ENCODE measurements around the gene HPCAL4.

The HPCAL4 gene

DNA sequence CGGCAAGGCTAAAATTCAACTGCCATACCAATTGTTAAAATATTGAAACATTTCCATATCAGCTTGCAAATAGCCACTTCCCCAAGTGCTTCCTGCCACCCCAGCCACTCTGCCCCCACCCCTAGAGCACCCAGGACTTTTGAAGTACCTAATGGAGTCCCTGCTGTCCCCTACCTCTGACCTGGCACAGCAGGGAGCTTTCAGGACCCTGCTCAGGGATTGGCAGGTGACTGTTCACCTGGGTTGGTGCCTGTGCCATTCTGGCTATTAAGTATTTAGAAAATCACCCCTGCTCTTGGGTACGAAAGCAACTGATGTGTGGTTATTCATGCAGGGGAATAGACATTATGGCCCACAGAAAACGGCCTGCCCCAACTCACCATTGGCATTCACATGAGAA lies 9.1 kb upstream of the HPCAL4 start:
- no peak for DNase-seq

GRCh38 chr1:39699419-39699818 lies 8.2 kb upstream of the HPCAL4 start:
- no peak for DNase-seq

GRCh38 chr1:39698568-39698967 lies 7.3 kb upstream of the HPCAL4 start:
- DNase-seq = no peak

DNA sequence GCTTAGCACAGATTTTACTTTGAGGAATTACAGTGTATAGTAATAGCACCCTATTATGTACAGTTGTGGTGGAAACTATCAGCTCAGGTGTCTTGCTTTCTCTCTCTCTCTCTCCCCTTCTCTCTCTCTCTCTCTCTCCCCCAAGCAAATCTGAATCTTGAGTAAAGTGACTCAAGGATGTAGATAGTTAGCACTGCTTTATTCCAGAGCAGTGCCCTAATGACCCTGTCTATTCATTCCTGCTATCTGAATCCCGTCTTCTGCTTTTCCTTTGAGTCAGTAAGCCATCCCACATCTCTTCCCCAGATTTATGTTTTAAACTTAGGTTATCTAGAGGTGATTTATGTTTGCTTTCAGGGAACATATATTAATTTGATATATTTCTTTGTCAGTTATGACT lies 5.2 kb upstream of the HPCAL4 start:
- DNase-seq = no peak

GRCh38 chr1:39695016-39695415 lies 3.8 kb upstream of the HPCAL4 start:
- DNase-seq = no peak

DNA sequence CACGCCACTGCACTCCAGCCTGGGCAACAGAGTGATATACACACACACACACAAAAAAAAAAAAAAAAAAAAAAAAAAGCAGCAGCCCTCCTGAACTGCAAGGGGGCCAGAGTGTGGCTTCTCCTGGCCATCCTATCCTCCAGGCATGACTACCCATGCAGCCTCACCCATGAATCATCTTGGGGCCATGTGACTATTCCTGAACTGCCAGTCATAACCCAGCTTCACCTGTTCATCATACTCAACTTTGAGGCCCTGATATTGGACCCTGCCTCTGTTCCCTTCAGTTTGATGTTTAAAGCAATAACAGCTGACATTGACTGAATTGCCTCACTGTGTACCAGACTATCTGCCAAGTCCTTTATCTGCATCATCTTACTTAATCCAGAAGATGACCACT lies 2.8 kb upstream of the HPCAL4 start:
- no peak for DNase-seq

DNA sequence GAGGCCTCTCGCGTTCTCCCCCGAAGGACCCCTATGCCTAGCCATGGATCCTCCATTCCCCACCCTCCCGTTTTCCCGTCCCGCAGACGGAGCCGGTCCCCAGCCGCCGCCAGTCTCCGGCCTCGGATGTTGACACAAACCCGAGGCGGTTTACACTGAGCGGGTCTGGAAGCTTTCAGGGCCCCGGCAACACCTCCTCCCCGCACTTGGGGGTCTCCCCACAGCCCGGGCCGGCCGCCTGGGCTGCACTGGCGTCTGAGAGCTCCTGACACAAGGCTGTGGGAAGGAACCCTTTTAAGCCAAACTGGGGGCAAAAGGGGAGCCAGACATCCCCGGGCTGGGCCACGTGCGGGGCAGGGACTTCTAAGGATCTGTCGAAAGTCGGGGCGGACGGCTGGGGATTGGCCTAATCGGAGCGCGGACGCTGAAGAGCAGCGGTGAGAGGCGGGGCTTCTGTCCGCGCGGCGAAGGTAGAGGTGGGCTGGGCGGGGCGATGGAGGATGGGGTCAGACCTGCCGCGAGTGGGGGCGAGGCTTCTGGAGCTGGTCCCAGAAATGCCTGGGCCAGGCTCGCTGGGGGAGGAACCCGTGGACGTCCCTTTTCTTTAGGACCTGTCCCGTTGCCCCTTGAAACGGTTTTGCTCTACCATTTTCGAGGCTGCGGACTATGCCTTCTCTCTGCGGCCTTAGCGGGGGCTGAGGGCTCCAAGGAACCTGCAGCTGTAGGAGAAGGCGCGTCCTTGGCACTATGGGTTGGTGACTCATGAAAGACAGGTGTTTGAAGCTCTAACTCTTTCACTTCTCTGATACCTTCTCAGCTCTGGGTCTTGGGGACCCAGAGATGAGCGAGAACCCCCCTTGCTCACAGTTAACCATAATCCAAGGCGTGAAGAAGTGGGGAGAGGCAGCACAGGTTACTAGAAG lies 1.2 kb upstream of the HPCAL4 start:
- no peak for DNase-seq

- DNase-seq = no peak
These were observed 345 bp downstream of the HPCAL4 start for GRCh38 chr1:39690794-39691382.

DNA sequence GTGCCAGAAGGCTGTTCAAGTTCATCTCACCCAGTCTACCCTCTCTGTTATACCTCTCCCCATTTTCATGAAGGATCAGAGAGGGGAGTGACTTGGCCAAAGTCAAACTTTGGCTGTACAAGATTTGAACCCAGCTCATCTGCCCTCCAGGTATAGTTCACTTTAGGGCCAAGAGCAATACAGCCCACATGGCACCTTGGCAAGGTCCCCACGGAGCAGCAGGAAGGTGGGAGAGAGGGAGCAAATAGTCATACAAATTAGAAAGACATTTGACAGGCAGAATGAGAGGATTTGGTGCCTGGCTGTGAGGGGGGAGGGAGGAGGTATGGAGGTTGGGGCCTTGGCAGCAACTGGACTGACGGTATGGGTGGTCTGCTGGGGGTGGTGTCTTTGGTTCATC lies 1.0 kb downstream of the HPCAL4 start:
- no peak for DNase-seq

GRCh38 chr1:39689635-39690034 lies 1.6 kb downstream of the HPCAL4 start:
- no peak for DNase-seq

DNA sequence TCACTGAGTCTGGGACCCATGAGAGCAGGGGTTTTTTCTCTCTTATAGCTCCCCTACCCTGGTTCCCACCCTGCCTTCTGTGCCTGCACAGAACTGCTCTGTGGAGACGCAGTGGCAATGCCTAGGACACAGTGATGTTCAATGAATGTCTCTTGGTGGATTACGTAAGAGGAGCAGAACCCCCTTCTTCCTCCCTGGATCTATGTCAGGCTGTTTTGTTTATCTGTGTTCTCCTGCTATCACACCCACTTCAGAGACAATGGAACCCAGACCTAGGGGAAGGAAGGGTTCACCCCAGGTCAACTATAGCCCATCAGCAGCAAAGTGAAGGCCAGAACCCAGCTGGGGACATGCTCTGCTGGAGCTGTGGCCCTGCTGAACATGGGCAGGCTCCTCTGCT lies 2.0 kb downstream of the HPCAL4 start:
- no peak for DNase-seq

GRCh38 chr1:39688706-39689105 lies 2.5 kb downstream of the HPCAL4 start:
- DNase-seq = no peak

DNA sequence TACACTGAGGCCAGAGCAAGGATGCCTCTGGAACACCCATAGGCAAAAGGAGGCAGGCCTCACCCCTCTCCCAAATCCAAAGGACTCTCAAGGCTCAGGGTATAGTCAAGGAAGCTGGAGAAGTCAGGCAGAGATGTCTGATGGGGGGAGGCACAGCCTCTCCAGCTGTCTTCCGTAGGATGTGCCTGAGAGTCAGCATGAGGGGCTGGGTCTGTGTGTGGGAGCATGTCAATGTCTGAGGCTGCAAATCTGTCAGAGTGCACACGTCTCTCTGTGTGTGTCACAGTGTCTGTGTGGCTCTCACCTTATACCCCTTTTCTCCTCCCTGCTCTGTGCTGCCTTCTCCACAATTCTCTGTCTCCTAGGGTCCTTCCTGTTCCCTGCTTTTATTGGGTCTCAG lies 4.0 kb downstream of the HPCAL4 start:
- DNase-seq = no peak

DNA sequence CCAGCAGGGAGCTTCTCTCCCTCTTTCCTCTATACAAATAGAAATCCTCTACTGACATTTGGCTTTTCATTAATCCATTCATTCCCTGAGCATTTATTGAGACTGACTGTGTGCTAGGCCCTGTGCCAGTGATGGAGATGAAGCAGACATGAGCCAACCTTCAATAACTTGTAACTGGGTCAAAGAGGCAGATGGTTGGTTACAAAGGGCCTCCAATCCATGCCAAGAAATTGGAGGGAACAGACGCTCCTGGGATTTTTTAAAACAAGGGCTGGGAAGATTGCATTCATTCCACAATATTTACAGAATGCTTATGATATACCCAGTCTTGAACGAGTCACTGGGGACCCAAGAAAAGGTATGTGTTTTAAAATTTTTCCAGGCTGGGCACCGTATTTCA lies 6.2 kb downstream of the HPCAL4 start:
- no peak for DNase-seq

DNA sequence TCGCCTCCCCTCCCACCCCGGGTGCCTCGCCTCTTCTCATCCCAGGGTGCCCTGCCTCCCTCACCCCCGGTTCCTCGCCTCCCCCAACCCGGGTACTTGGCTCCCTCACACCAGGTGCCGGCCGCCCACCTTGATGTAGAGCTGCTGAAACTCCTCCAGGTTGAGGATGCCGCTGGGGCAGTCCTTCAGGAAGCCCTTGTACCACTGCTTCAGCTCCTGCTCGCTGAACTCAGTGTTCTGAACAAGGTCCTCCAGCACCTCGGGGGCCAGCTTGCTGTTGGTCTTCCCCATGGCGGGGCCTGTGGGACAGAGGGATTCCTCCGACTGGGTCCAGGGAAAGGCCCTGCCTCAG lies 6.9 kb downstream of the HPCAL4 start:
- DNase-seq = no peak

GRCh38 chr1:39683591-39684312 lies 7.5 kb downstream of the HPCAL4 start:
- no peak for DNase-seq

DNA sequence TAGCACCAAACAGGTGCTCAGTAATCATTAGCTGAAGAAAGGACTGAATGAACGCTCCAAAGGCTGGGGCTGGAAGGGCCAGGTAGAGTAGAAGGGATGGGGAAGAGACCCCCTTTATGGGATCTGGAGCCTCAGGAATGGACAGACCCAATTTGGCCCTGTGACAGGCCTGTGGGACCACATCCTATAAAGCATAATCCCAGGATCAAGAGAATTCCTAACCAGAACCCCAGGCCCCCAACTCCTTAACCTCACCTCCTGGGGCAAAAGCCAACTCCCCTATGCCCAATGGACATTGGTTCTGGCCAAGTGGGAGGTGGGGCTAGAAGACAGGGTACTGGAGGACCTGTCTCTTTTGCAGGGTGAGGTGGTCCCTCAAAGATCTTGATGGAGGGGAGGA lies 9.2 kb downstream of the HPCAL4 start:
- DNase-seq = no peak

DNA sequence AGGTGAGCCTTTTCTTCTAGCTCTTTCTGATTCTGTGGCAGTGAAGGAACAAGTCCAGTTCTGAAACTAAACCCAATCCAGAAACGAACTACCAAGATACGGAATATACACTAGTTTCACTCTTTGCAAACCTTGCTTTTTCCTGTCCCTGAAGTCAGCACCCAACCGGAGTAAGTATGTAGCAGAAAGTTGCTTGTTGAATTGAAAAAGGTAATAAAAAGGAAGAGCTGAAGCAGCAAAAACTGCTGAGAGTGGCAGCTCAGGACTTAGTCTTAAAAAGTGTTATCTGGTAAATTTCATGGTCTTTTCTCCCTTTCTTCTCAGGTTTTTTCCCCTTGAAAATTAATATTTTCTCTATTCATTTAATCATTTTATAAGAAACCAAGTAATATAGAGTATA lies 9.9 kb downstream of the HPCAL4 start:
- DNase-seq = no peak

DNA sequence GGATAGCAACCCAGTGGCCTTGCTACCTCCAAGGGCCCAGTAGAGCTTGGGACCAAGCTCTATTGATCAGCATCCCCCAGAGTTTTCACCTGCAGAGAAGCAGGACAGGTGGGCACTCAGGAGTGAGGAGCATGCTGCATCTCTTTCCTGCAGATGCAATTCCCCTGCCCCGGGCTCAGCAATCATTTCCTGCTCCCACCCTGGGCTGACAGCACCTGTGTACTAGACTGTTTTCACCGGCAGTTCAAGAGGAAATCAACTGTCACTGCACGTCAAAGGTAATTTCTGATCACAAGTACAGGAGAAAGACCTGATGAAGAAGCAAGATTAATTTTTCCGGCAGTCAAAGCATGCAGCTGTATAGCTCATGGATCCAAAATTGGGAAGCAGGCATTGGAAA lies 10.5 kb downstream of the HPCAL4 start:
- DNase-seq = no peak

- DNase-seq = no peak
These were observed 11.4 kb downstream of the HPCAL4 start for GRCh38 chr1:39679821-39680220.

GRCh38 chr1:39678889-39679288 lies 12.3 kb downstream of the HPCAL4 start:
- DNase-seq = no peak

DNA sequence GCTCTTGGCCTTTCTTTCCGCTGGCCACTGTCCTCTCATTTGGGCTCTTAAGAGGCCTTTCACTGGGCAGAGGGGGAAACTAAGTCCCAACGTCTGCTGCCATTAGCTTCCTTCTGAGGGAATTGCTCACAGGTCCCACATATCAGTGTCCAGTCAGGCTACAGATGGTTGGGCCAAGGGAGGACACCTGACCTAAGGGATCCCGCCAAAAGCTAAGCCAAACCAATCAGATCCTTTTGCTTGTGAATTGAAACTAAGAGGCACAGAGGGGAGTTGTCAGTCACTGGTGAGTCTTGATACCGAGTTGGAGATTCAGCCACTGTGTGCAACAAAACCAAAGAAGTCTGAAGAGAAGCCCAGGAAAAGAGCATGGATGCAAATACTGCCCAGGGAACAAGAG lies 13.6 kb downstream of the HPCAL4 start:
- no peak for DNase-seq

DNA sequence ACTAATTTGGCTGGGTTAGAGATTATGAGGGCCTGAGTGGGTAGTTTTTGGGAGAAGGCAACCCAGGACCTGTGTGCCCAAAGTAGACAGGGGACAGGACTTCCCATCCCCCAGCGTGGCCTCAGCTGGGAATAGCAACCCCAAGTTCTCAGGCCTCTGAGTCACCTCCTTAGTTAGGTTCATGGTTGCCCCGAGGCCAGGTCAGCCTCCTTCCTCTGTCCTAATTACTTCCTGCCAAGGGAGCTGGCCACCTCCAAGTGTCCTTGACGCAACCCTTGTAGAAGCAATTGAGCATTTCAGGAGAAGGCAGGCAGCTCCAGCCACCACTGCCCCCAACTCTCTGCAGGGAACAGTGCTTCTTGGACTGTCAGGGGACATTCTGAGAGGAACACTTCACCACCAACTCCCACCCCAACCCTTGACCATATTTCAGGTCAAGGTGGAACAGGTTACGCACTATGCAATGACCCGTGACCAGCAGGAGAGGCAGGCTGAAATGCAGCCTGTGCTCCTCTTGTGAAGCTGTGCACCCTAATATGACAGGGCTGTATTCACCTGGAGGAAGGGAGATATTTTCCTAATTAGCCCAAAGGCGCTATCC lies 14.2 kb downstream of the HPCAL4 start:
- no peak for DNase-seq

DNA sequence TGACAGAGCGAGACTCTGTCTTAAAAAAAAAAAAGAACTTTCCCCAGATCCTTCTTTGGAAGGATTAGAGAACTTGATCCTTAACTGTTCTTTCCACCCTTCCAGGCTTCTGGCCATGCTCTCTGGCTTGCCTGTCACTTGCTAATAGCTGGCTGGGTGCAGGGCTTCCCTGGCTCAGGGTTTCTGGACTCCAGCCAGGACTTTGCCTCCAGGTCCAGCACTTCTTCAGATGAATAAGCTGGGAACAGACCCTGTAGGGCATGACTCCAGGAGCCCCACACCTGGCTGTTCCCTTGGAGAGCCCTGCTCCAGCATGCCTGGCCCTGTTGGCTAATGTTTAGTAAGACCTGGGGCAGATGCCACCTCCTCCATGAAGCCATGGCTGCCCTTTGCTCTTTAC lies 16.0 kb downstream of the HPCAL4 start:
- no peak for DNase-seq

Measured in cortex of kidney (tissue), 1 donor.